Activated CD8-positive, alpha-beta memory T cell treated with anti-CD3 and anti-CD28 coated beads for 1 hour (primary cell): ENCODE data around the gene GSTM4.

Source experiments
- DNase-seq, 2 donors: peaks; one replicate each; pipeline ENCODE4 v3.0.0-alpha.2; 2020; ENCODE audit warnings: low read depth in 1 of 2; ENCODE audit errors: extremely low read depth in 1 of 2

Gene GSTM4

GRCh38 chr1:109655615-109656519, at the start of gene GSTM4:
GSTM4 (plus strand) TSS chr1:109656099; CDS start chr1:109656390, 291 bp downstream.
- DNase-seq, result peak; percentile 5 to 50

- no peak for DNase-seq
Observed at GRCh38 chr1:109609881-109610280, 46.0 kb upstream of the GSTM4 start.

- DNase-seq, result no peak
Observed at GRCh38 chr1:109610609-109611307, 45.1 kb upstream of the GSTM4 start.

DNA sequence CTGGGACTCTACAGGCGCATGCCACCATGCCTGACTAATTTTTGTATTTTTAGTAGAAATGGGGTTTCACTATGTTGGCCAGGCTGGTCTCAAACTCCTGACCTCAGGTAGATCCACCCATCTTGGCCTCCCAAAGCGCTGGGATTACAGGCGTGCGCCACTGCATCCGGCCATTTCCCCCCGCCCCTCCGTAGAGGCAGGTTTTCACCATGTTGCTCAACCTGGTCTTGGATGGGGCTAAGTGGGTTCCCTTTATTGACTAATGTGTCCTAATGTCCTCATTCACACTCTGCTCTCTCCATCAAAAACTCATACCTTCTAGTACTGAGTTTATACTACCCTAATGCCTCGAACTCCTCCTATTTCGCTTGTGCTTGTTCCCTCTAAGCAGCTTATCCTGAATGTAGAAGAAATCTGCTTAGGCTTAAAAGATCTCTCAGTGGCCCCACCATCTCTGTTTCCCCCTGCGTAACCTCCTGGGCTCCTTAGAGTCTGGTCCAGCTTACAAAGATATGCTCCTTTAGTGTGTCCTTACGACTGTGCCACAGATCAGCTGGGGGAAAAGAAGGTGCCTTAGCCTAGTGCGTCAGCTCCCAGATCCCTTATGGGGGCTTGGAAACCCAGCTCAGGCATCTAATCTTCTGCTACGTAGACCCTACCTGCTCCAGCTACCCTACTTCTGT, 44.5 kb upstream of the GSTM4 start:
- DNase-seq, result no peak

DNA sequence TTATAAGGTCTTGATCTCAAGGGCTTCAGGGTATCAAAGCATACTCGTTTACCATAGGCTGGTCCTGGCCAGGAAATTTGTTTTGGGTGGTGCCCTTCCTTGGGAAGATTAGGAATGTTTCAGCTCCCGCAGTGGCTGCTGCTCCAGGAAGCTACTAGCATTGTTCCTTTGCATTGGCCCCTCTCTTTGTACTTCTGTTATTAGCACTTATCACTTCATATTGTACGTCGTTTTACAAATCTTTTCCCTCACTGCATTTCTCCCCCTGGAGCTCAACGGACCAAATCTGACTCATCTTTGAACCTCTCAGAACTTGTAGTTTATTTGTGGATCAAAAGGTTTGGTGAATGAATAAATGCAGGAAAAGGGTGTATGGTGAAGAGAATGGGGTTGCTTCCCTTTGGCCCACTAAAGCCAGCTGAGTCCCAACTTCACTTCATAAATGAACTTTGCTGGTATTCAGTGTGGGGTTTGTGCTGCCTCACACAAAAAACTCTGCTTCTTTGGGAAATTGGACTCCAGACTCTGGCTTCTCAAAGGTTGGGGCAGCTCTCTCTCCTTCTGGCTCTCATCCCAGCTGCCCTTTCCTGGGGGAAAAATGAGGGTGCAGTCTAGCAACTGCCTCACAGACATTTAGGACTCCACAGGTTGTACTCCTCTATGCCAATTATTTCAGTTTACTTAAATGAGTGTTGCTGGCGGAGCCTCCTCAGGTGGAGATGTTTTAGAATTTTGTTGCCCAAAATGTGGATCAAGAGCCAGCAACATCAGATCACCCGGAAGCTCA, 42.3 kb upstream of the GSTM4 start:
- DNase-seq, result no peak

DNA sequence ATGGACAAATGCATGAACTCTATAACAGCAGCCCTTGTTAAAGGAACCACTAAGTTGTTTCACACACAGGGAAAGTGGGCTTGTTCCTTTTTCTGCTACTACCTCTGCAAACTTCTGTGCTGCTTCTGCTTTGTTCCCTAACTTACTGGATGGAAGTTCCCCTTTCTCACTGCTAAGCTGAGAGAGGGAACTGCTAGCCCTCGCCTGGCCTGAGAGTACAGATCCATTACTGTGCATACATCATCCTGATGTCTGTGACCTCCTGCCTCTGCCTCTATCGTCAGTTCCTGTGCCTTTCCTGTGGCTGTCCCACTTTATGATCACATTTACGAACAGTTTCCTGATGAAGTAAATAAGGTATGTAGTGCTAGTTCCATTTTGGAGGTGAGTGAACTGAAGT, 40.0 kb upstream of the GSTM4 start:
- DNase-seq, result no peak

- no peak for DNase-seq
Observed at GRCh38 chr1:109616391-109616790, 39.5 kb upstream of the GSTM4 start.

DNA sequence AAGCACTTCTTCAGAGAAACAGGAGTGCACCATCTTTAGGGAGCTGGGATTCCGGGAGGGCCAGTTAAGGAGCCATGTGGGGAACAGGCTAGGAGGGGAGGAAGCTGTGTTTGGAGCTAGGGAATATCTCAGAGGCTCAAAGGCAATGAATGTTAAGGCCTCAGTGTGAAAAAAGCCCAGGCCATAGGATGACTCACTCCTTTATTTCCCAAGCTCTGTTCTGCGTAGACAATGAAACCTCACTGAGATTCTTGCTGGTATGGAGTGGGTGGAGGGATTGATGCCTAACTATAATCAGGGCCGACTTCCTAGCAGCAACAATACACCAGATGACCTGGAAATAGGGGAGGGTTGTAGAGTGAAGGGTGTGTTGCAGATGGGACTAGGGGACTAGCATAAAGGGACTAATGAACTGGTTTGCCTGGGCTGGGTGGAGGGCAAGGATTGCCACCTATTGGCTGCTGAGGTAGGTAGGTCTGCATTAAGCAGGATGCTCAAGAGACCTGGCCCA, 38.6 kb upstream of the GSTM4 start:
- no peak for DNase-seq

- DNase-seq, result no peak
Observed at GRCh38 chr1:109618661-109619575, 37.0 kb upstream of the GSTM4 start.

DNA sequence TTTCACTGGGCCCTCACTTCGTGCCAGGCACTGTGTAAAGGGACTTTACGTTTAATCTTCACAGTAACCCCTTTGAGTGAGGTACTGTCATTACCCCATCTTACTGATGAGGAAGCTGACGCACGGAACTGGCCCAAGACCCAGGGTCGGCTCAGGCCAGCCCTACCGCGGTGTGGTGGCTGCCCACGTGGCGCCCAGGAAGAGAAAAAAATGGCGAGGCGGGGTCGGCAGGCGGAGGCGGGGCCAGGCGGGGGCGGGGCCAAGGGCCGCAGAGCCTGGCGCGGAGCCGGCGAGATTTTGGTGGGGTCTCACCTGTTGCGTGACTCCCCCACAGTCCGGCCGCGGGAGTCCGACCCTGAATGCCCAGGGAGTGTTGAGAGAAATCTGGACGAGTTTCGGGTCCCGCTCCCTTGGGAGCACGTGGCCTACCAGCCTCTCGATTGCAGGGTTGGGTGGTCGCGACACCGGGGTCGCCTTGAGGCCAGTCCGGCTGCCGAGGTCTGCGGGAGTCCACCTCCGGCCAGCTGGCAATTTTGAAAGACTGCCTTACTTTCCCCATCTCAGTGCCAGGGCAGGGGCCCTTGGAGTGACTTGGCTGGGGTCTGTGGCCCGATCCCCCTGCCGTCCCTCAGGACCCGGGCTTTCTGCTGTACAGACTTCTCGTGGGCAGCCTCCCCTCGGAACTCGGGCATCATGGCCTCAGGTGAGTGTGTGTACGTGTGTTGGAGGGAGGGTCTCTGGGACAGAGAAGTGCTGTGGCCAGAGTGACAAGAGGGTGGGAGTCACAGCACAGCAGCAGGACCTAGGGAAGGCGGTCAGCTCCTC, 36.1 kb upstream of the GSTM4 start, which contains the start of the genes AMPD2 and GNAT2:
Gene AMPD2, plus strand, starts transcription at position 262 of the 825 bp plus-strand sequence. CDS start 1,339 bp downstream, outside the sequence.
Gene GNAT2, minus strand, starts transcription at position 41 of the 825 bp plus-strand sequence. CDS start 6,746 bp downstream, outside the sequence.
- DNase-seq, result peak; percentile 19 to 55

- no peak for DNase-seq
Observed at GRCh38 chr1:109620401-109620791, 35.5 kb upstream of the GSTM4 start.

- peak; percentile 90 to 95 for DNase-seq
Observed at GRCh38 chr1:109620841-109621286, 35.0 kb upstream of the GSTM4 start.

- no peak for DNase-seq
Observed at GRCh38 chr1:109621379-109622136, 34.3 kb upstream of the GSTM4 start.

GRCh38 chr1:109622137-109622892, 33.6 kb upstream of the GSTM4 start:
- DNase-seq, result no peak

DNA sequence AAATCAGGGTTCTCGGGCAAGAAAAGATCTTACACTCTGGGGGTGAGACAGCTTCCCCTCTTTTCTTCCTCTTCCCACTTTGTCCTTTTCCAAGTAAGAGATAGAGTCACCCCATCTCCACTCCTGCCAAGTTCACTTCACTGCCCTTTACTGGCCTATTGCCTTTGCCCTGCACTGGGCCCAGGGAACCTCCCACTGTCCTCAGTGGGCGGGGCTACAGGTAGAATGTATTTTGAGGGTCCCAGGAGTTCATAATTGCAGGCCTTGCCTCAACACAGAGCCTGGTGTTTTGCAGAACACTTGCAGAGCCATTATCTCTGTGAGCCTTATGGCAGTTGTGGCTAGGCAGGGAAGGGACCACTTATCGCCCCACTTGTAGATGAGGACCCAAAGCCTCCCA, 33.0 kb upstream of the GSTM4 start:
- no peak for DNase-seq

GRCh38 chr1:109623601-109624161, 32.2 kb upstream of the GSTM4 start:
- DNase-seq, result no peak
